ENCODE results near the gene SUSD4. TPM values are rescaled to one million over a fixed set of nuclear protein-coding genes. Genes with fewer than 3 reads are reported as not detected.

The SUSD4 gene
- total RNA-seq, 1 experiment from 2014 or later: 11.9 TPM

GRCh38 chr1:223211323-223211985, 152.5 kb downstream of the SUSD4 start:
- DNase-seq (ENCODE audit: low read depth): no peak
- in situ Hi-C loops (cut with HindIII; ENCODE audit: low pct_unique_long_range_greater_than_20kb, low sequenced_read_pairs): no loop called here

GRCh38 chr1:223210788-223211120, 153.2 kb downstream of the SUSD4 start:
- in situ Hi-C loops (cut with HindIII; ENCODE audit: low pct_unique_long_range_greater_than_20kb, low sequenced_read_pairs): no loop called here
- DNase-seq (ENCODE audit: low read depth): no peak

- in situ Hi-C loops (cut with HindIII; ENCODE audit: low pct_unique_long_range_greater_than_20kb, low sequenced_read_pairs): no loop called here
- DNase-seq (ENCODE audit: low read depth): no peak
Observed at GRCh38 chr1:223209992-223210787, 153.8 kb downstream of the SUSD4 start.

GRCh38 chr1:223209293-223209898, 154.6 kb downstream of the SUSD4 start:
- DNase-seq (ENCODE audit: low read depth): no peak
- in situ Hi-C loops (cut with HindIII; ENCODE audit: low pct_unique_long_range_greater_than_20kb, low sequenced_read_pairs): no loop called here

- DNase-seq (ENCODE audit: low read depth): no peak
Observed at GRCh38 chr1:223208164-223209076, 155.6 kb downstream of the SUSD4 start.

GRCh38 chr1:223207293-223208066, 156.5 kb downstream of the SUSD4 start:
- DNase-seq (ENCODE audit: low read depth): no peak
- in situ Hi-C loops (cut with HindIII; ENCODE audit: low pct_unique_long_range_greater_than_20kb, low sequenced_read_pairs): no loop called here

More at GRCh38 chr1:223208164-223209076, 155.6 kb downstream of the SUSD4 start:
- in situ Hi-C loops (cut with HindIII; ENCODE audit: low pct_unique_long_range_greater_than_20kb, low sequenced_read_pairs): no loop called here

- in situ Hi-C loops (cut with HindIII; ENCODE audit: low pct_unique_long_range_greater_than_20kb, low sequenced_read_pairs): no loop called here
- no peak for DNase-seq (ENCODE audit: low read depth)
Observed at GRCh38 chr1:223204424-223204823, 159.6 kb downstream of the SUSD4 start.

GRCh38 chr1:223203694-223204093, 160.3 kb downstream of the SUSD4 start:
- no peak for DNase-seq (ENCODE audit: low read depth)
- in situ Hi-C loops (cut with HindIII; ENCODE audit: low pct_unique_long_range_greater_than_20kb, low sequenced_read_pairs): no loop called here

GRCh38 chr1:223203034-223203408, 161.0 kb downstream of the SUSD4 start:
- no peak for DNase-seq (ENCODE audit: low read depth)
- in situ Hi-C loops (cut with HindIII; ENCODE audit: low pct_unique_long_range_greater_than_20kb, low sequenced_read_pairs): no loop called here

- in situ Hi-C loops (cut with HindIII; ENCODE audit: low pct_unique_long_range_greater_than_20kb, low sequenced_read_pairs): no loop called here
- DNase-seq (ENCODE audit: low read depth): no peak
Observed at GRCh38 chr1:223202376-223203033, 161.5 kb downstream of the SUSD4 start.

GRCh38 chr1:223201967-223202366, 162.0 kb downstream of the SUSD4 start:
- in situ Hi-C loops (cut with HindIII; ENCODE audit: low pct_unique_long_range_greater_than_20kb, low sequenced_read_pairs): no loop called here
- DNase-seq (ENCODE audit: low read depth): no peak

- in situ Hi-C loops (cut with HindIII; ENCODE audit: low pct_unique_long_range_greater_than_20kb, low sequenced_read_pairs): no loop called here
- DNase-seq (ENCODE audit: low read depth): no peak
Observed at GRCh38 chr1:223200903-223201302, 163.1 kb downstream of the SUSD4 start.

GRCh38 chr1:223199094-223199647, 164.8 kb downstream of the SUSD4 start:
- in situ Hi-C loops (cut with HindIII; ENCODE audit: low pct_unique_long_range_greater_than_20kb, low sequenced_read_pairs): no loop called here

GRCh38 chr1:223198628-223198965, 165.4 kb downstream of the SUSD4 start:
- DNase-seq (ENCODE audit: low read depth): no peak
- in situ Hi-C loops (cut with HindIII; ENCODE audit: low pct_unique_long_range_greater_than_20kb, low sequenced_read_pairs): no loop called here

More at GRCh38 chr1:223199094-223199647, 164.8 kb downstream of the SUSD4 start:
- DNase-seq (ENCODE audit: low read depth): no peak

GRCh38 chr1:223197923-223198627, 165.9 kb downstream of the SUSD4 start:
- in situ Hi-C loops (cut with HindIII; ENCODE audit: low pct_unique_long_range_greater_than_20kb, low sequenced_read_pairs): no loop called here
- no peak for DNase-seq (ENCODE audit: low read depth)

- no peak for DNase-seq (ENCODE audit: low read depth)
- in situ Hi-C loops (cut with HindIII; ENCODE audit: low pct_unique_long_range_greater_than_20kb, low sequenced_read_pairs): no loop called here
Observed at GRCh38 chr1:223189903-223190724, 173.9 kb downstream of the SUSD4 start.
